Measurements from ENCODE around the gene SEPTIN8. TPM values are rescaled to one million over a fixed set of nuclear protein-coding genes. Genes with fewer than 3 reads are reported as not detected.

The SEPTIN8 gene
- total and polyA plus RNA-seq, 2 experiments from 2014 or later = 26.9 to 41.9 TPM

DNA sequence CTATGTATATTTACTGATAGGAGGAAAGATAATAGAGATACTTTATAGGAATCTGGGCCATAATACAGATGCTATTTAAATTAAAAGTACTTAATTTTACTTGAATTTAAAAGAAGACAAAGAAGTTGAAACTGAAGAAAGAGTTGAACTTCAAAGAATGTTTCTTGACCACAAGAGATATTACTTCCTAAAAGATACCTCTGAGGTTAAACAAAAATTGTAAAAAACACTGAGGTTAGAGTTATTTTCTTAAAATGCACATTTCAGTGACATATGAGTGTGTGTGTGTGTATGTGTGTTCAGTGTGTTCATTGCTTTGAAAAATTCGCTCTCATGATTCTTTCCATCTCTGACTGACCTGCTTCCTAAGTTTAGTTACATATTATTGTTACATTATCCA is 3.5 kb upstream of the SEPTIN8 start:
- Histone ChIP-seq H3K9me3 (ENCODE audit: low read depth) (no peaks in the 10 kb centered on the region), H3K79me2 (ENCODE audit: insufficient read depth) (peaks cover 11% of the 10 kb centered on the region), H3K4me2 (ENCODE audit: unreplicated experiment) (no peak overlapping the region), H3K9me2 (ENCODE audit: insufficient read depth) (no peaks in the 10 kb centered on the region), H3K27me3 (replicated peaks; ENCODE audit: insufficient read depth) (no peaks in the 10 kb centered on the region), H3K9ac (no peak overlapping the region), H3F3A (ENCODE audit: insufficient read depth) (no peaks in the 10 kb centered on the region), H3K4me3 (no peak overlapping the region), H4K20me1 (ENCODE audit: insufficient read depth) (no peaks in the 10 kb centered on the region), H3K4me1 (ENCODE audit: insufficient read depth) (peaks cover 29% of the 10 kb centered on the region), H3K27ac (no peak overlapping the region), H3K36me3 (ENCODE audit: low read depth) (no peaks in the 10 kb centered on the region), H2AFZ (no peak overlapping the region)
- 100% methylated on average over 1 of the region's 1 CpG for WGBS, 2 experiments (ENCODE audit: low coverage in 1 of 2, low lambda C conversion rate in 2 of 2, missing lambda C conversion rate in 2 of 2)
- in situ Hi-C loops (cut with MboI) = no loop called here
- DNase-seq = no peak
- TF ChIP-seq EZH2 (IDR thresholded peaks at IDR 0.05; ENCODE audit: insufficient read depth, poor library complexity, severe bottlenecking) (no peak), EZH2phosphoT487 (IDR thresholded peaks at IDR 0.05; ENCODE audit: insufficient read depth, low read depth) (no peak)

GRCh38 chr5:132779961-132780360 is 2.9 kb upstream of the SEPTIN8 start:
- no peaks in the 10 kb centered on the region for H4K20me1 ChIP-seq (ENCODE audit: insufficient read depth)
- DNase-seq = no peak
- H3K4me3 ChIP-seq = no peak overlapping the region
- H3K9me3 ChIP-seq (ENCODE audit: low read depth) = no peaks in the 10 kb centered on the region
- H3K79me2 ChIP-seq (ENCODE audit: insufficient read depth) = peaks cover 17% of the 10 kb centered on the region
- H3K27me3 ChIP-seq (replicated peaks; ENCODE audit: insufficient read depth) = no peaks in the 10 kb centered on the region
- H3F3A ChIP-seq (ENCODE audit: insufficient read depth) = no peaks in the 10 kb centered on the region
- no peak overlapping the region for H3K4me2 ChIP-seq (ENCODE audit: unreplicated experiment)
- TF ChIP-seq EZH2 (IDR thresholded peaks at IDR 0.05; ENCODE audit: insufficient read depth, poor library complexity, severe bottlenecking) (no peak), EZH2phosphoT487 (IDR thresholded peaks at IDR 0.05; ENCODE audit: insufficient read depth, low read depth) (no peak)
- 94% methylated on average over 3 of the region's 3 CpGs for WGBS, 2 experiments (ENCODE audit: low coverage in 1 of 2, low lambda C conversion rate in 2 of 2, missing lambda C conversion rate in 2 of 2)
- no peak overlapping the region for H2AFZ ChIP-seq
- no peak overlapping the region for H3K9ac ChIP-seq
- H3K4me1 ChIP-seq (ENCODE audit: insufficient read depth) = peaks cover 35% of the 10 kb centered on the region
- in situ Hi-C loops (cut with MboI) = no loop called here
- H3K36me3 ChIP-seq (ENCODE audit: low read depth) = no peaks in the 10 kb centered on the region
- H3K9me2 ChIP-seq (ENCODE audit: insufficient read depth) = no peaks in the 10 kb centered on the region
- H3K27ac ChIP-seq = no peak overlapping the region

DNA sequence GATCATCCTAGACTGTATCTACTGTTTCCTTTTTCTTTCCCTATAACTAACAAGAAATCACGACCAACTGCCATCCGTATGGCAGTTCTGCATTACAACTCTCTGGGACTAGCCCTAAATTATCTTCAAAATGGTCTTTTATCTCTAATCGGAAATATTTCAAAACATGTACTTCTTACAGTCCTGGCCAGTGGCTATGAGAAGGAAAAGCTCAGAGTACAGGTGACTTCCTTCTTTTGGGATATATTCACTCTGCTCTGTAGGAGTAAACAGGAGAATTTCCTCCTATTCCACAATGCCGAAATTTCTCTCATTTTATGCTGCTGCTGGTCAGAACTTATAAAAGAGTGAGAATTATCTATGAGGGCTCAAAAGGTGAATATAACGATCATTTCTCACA is 1.8 kb upstream of the SEPTIN8 start:
- H3F3A ChIP-seq (ENCODE audit: insufficient read depth) = no peaks in the 10 kb centered on the region
- H3K4me3 ChIP-seq = no peak overlapping the region
- peaks cover 27% of the 10 kb centered on the region for H3K79me2 ChIP-seq (ENCODE audit: insufficient read depth)
- H3K27ac ChIP-seq = no peak overlapping the region
- no peaks in the 10 kb centered on the region for H3K9me3 ChIP-seq (ENCODE audit: low read depth)
- H3K27me3 ChIP-seq (replicated peaks; ENCODE audit: insufficient read depth) = no peaks in the 10 kb centered on the region
- H3K4me1 ChIP-seq (ENCODE audit: insufficient read depth) = peaks cover 44% of the 10 kb centered on the region
- no peaks in the 10 kb centered on the region for H4K20me1 ChIP-seq (ENCODE audit: insufficient read depth)
- WGBS, 2 experiments (ENCODE audit: low coverage in 1 of 2, low lambda C conversion rate in 2 of 2, missing lambda C conversion rate in 2 of 2) = 76 to 81% methylated on average over 5 of the region's 5 CpGs
- no peak overlapping the region for H3K4me2 ChIP-seq (ENCODE audit: unreplicated experiment)
- H3K36me3 ChIP-seq (ENCODE audit: low read depth) = no peaks in the 10 kb centered on the region
- DNase-seq = no peak
- no peak overlapping the region for H3K9ac ChIP-seq
- no peaks in the 10 kb centered on the region for H3K9me2 ChIP-seq (ENCODE audit: insufficient read depth)
- H2AFZ ChIP-seq = no peak overlapping the region
- in situ Hi-C loops (cut with MboI) = no loop called here
- TF ChIP-seq EZH2phosphoT487 (IDR thresholded peaks at IDR 0.05; ENCODE audit: insufficient read depth, low read depth) (no peak), EZH2 (IDR thresholded peaks at IDR 0.05; ENCODE audit: insufficient read depth, poor library complexity, severe bottlenecking) (no peak)

- Histone ChIP-seq H3K9me3 (ENCODE audit: low read depth) (no peaks in the 10 kb centered on the region), H3K9ac (0 out of 2 replicates have a peak overlapping the region, but pooled peaks have one; percentile 77), H4K20me1 (ENCODE audit: insufficient read depth) (no peaks in the 10 kb centered on the region), H3K36me3 (ENCODE audit: low read depth) (no peaks in the 10 kb centered on the region), H3K27me3 (replicated peaks; ENCODE audit: insufficient read depth) (no peaks in the 10 kb centered on the region), H3K4me3 (peak overlapping the region; percentile 83), H3K27ac (no peak overlapping the region), H3K79me2 (ENCODE audit: insufficient read depth) (peaks cover 34% of the 10 kb centered on the region), H3F3A (ENCODE audit: insufficient read depth) (no peaks in the 10 kb centered on the region), H3K4me2 (ENCODE audit: unreplicated experiment) (peak overlapping the region; percentile 83), H2AFZ (peak overlapping the region; percentile 98), H3K4me1 (ENCODE audit: insufficient read depth) (peaks cover 39% of the 10 kb centered on the region), H3K9me2 (ENCODE audit: insufficient read depth) (no peaks in the 10 kb centered on the region)
- DNase-seq = no peak
- 73% methylated on average over 4 of the region's 4 CpGs for WGBS, 2 experiments (ENCODE audit: low coverage in 1 of 2, low lambda C conversion rate in 2 of 2, missing lambda C conversion rate in 2 of 2)
- TF ChIP-seq EZH2 (IDR thresholded peaks at IDR 0.05; ENCODE audit: insufficient read depth, poor library complexity, severe bottlenecking) (no peak), EZH2phosphoT487 (IDR thresholded peaks at IDR 0.05; ENCODE audit: insufficient read depth, low read depth) (no peak)
- in situ Hi-C loops (cut with MboI) = no loop called here
Observed at GRCh38 chr5:132778129-132778528, 1.1 kb upstream of the SEPTIN8 start.

GRCh38 chr5:132776938-132777208 is 166 bp downstream of the SEPTIN8 start:
- Histone ChIP-seq H3K4me2 (ENCODE audit: unreplicated experiment) (peak overlapping the region; percentile 80), H3K27me3 (replicated peaks; ENCODE audit: insufficient read depth) (no peaks in the 10 kb centered on the region), H3K4me3 (peak overlapping the region; percentile 83), H3K9ac (peak overlapping the region; percentile 77), H3K36me3 (ENCODE audit: low read depth) (no peaks in the 10 kb centered on the region), H3K79me2 (ENCODE audit: insufficient read depth) (peaks cover 46% of the 10 kb centered on the region), H3K9me3 (ENCODE audit: low read depth) (no peaks in the 10 kb centered on the region), H3F3A (ENCODE audit: insufficient read depth) (no peaks in the 10 kb centered on the region), H3K27ac (no peak overlapping the region), H3K9me2 (ENCODE audit: insufficient read depth) (no peaks in the 10 kb centered on the region), H4K20me1 (ENCODE audit: insufficient read depth) (no peaks in the 10 kb centered on the region), H3K4me1 (ENCODE audit: insufficient read depth) (peaks cover 27% of the 10 kb centered on the region), H2AFZ (peak overlapping the region; percentile 98)
- WGBS, 2 experiments (ENCODE audit: low coverage in 1 of 2, low lambda C conversion rate in 2 of 2, missing lambda C conversion rate in 2 of 2) = 1% methylated on average over 25 to 38 of the region's 40 CpGs
- DNase-seq = no peak
- TF ChIP-seq EZH2phosphoT487 (IDR thresholded peaks at IDR 0.05; ENCODE audit: insufficient read depth, low read depth) = no peak
- no peak for TF ChIP-seq EZH2 (IDR thresholded peaks at IDR 0.05; ENCODE audit: insufficient read depth, poor library complexity, severe bottlenecking)
- in situ Hi-C loops (cut with MboI) = no loop called here

Measured in GM23248 (cell line).